ENCODE results near the gene LYL1.
A peak's percentile ranks its signal among the peaks of the same experiment; 100 is the strongest.

Gene LYL1

DNA sequence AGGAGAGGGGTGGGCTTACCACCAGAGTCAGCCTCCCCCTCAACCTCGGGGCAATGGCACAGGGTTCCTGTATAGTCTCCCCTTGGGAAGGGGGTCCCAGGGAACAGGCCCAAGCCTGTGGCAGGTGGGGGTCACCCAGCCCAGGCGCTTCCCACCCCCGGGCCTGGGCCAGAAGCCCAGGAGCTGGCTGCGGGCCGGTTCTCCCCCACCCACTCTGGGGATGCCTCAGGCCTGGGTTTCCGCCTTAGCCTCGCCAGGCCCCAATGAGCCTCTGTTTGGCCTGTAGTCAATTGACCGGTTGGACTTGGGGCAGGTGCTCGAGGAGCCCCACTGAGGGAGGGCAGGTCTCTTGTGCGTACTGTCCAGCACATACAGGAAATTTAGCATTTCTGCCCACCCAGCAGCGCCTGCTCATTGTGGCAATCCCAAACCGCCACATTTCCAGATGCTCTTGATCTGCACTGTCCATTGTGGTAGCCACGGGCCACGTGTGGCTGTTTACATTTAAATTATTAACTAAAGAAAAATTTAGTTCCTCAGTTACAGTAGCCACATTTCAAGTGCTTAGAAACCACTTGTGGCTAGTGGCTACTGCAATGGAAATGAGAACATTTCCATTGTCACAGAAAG lies 9.9 kb downstream of the LYL1 start:
- H3K27ac Mint-ChIP-seq: peak overlapping the region in 2 of 3 experiments; percentile 76 to 95
- H3K4me3 Mint-ChIP-seq: no peak overlapping the region
- H3K4me1 Mint-ChIP-seq: peaks cover 41% of the 10 kb centered on the region
- H3K36me3 Mint-ChIP-seq (ENCODE audit: low read depth): no peaks in the 10 kb centered on the region
- no peaks in the 10 kb centered on the region for H3K9me3 Mint-ChIP-seq
- TF ChIP-seq, protein P1, sequence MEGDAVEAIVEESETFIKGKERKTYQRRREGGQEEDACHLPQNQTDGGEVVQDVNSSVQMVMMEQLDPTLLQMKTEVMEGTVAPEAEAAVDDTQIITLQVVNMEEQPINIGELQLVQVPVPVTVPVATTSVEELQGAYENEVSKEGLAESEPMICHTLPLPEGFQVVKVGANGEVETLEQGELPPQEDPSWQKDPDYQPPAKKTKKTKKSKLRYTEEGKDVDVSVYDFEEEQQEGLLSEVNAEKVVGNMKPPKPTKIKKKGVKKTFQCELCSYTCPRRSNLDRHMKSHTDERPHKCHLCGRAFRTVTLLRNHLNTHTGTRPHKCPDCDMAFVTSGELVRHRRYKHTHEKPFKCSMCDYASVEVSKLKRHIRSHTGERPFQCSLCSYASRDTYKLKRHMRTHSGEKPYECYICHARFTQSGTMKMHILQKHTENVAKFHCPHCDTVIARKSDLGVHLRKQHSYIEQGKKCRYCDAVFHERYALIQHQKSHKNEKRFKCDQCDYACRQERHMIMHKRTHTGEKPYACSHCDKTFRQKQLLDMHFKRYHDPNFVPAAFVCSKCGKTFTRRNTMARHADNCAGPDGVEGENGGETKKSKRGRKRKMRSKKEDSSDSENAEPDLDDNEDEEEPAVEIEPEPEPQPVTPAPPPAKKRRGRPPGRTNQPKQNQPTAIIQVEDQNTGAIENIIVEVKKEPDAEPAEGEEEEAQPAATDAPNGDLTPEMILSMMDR (IDR thresholded peaks at IDR 0.05; ENCODE audit: unreplicated experiment in 3 of 3): no peak
- H3K27me3 Mint-ChIP-seq (ENCODE audit: low read depth): peaks cover 67% of the 10 kb centered on the region

DNA sequence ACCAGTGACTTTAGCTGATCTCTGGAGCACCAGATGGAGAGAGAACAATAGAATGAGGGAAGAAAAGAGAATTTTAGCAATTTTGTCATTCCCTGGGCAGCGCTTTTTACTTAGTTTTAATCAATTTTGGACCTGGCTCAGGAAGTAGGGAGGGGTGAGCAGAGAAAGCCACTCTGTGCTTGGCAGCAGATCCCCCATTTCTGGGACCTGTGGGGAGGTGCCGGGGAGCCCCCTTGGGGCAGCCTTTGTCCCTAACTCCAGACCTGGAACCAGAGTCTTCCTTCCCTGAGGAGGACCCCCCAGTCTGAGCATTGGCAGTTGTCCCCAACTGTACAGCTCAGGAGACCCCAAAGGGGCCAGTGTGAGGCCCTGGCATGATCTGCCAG lies 10.5 kb downstream of the LYL1 start:
- peak overlapping the region in 2 of 3 experiments; percentile 47 to 48 for H3K4me3 Mint-ChIP-seq
- peaks cover 62% of the 10 kb centered on the region for H3K27me3 Mint-ChIP-seq (ENCODE audit: low read depth)
- H3K4me1 Mint-ChIP-seq: peaks cover 40% of the 10 kb centered on the region
- no peaks in the 10 kb centered on the region for H3K36me3 Mint-ChIP-seq (ENCODE audit: low read depth)
- TF ChIP-seq, protein P1 (IDR thresholded peaks at IDR 0.05; ENCODE audit: unreplicated experiment in 3 of 3): no peak
- no peaks in the 10 kb centered on the region for H3K9me3 Mint-ChIP-seq
- peak overlapping the region; percentile 92 to 97 (median 95) for H3K27ac Mint-ChIP-seq

DNA sequence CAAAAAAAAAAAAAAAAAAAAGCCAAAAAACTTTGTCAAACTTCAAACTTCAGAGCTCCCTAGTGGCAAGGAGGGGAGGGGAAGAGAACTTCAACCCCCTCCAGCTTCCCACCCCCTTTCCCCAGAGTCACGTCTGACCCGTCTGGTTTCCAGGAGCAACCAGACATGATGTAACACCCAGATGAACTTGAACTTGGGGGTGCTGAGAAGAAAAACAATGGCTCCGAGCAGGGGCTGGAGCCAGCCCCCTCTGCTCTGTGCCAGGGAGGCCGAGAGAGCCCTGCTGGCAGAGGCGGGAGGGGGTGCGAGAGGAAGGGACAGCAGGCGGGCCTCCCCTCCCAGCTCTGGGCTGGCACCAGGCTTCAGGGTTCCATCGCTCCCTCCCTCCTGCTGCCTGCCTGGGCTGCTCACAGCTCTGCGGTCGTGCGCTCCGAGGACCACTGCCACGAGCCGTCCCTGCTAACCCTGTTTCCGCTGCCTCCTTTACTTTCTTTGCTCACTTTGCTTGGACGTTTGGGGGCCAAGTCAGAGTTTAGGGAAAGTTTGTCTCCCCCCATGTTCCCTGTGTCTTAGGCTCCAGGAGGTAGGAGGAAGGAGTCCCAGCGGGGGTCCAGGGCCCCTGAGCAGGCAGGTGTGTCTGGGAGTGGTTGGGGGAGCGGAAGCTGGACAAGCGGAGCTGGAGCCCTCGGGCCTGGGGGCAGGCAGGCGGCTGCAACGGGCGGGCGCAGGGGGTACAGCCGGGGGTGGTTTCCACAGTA lies 11.1 kb downstream of the LYL1 start:
- TF ChIP-seq, protein P1 (IDR thresholded peaks at IDR 0.05; ENCODE audit: unreplicated experiment in 3 of 3): no peak
- H3K27me3 Mint-ChIP-seq (ENCODE audit: low read depth): peaks cover 61% of the 10 kb centered on the region
- peaks cover 36% of the 10 kb centered on the region for H3K4me1 Mint-ChIP-seq
- H3K9me3 Mint-ChIP-seq: no peaks in the 10 kb centered on the region
- peak overlapping the region; percentile 92 to 97 (median 95) for H3K27ac Mint-ChIP-seq
- H3K36me3 Mint-ChIP-seq (ENCODE audit: low read depth): no peaks in the 10 kb centered on the region
- peak overlapping the region; percentile 48 to 57 (median 54) for H3K4me3 Mint-ChIP-seq

- Mint-ChIP-seq H3K36me3 (ENCODE audit: low read depth) (no peaks in the 10 kb centered on the region), H3K4me3 (peak overlapping the region in 1 of 3 experiments; percentile 28), H3K4me1 (peaks cover 36% of the 10 kb centered on the region), H3K9me3 (no peaks in the 10 kb centered on the region), H3K27me3 (ENCODE audit: low read depth) (peaks cover 61% of the 10 kb centered on the region), H3K27ac (peak overlapping the region; percentile 92 to 97 (median 95))
- TF ChIP-seq, protein P1 (IDR thresholded peaks at IDR 0.05; ENCODE audit: unreplicated experiment in 3 of 3): no peak
Measured at GRCh38 chr19:13090511-13091231, 12.0 kb downstream of the LYL1 start.

GRCh38 chr19:13089857-13090507 lies 12.7 kb downstream of the LYL1 start:
- no peak overlapping the region for H3K4me3 Mint-ChIP-seq
- H3K27ac Mint-ChIP-seq: peak overlapping the region; percentile 35 to 95 (median 67)
- TF ChIP-seq, protein P1 (IDR thresholded peaks at IDR 0.05; ENCODE audit: unreplicated experiment in 3 of 3): no peak
- peaks cover 62% of the 10 kb centered on the region for H3K27me3 Mint-ChIP-seq (ENCODE audit: low read depth)
- peaks cover 38% of the 10 kb centered on the region for H3K4me1 Mint-ChIP-seq
- no peaks in the 10 kb centered on the region for H3K36me3 Mint-ChIP-seq (ENCODE audit: low read depth)
- H3K9me3 Mint-ChIP-seq: no peaks in the 10 kb centered on the region
